MM.1S (cell line): ENCODE measurements around the gene EPHA3.

Experiments
- DNase-seq: peaks from one replicate; pipeline ENCODE4 v3.0.0-alpha.2; 2015
- H2AFZ ChIP-seq: fragments of 300-600 bp; sonication (generic); 2 replicates; pipeline ENCODE4 v1.6.0; 2016; ENCODE audit warnings: antibody characterized with exemption, low read length
- H3F3A ChIP-seq: fragments of 300-600 bp; sonication (generic); 2 replicates; pipeline ENCODE4 v1.6.1; 2016; ENCODE audit warnings: mild to moderate bottlenecking, antibody characterized with exemption, low read length, moderate library complexity, mixed read lengths; ENCODE audit not compliant: insufficient read depth
- H3K27ac ChIP-seq: fragments of 300-600 bp; sonication (generic); 2 replicates; pipeline ENCODE4 v1.5.1; 2016; ENCODE audit warnings: mild to moderate bottlenecking, low read length
- H3K27me3 ChIP-seq: fragments of 300-600 bp; sonication (generic); replicated peaks from 2 replicates; pipeline ENCODE4 v1.6.0; 2016; ENCODE audit warnings: low read length; ENCODE audit not compliant: insufficient read depth
- H3K36me3 ChIP-seq: fragments of 300-600 bp; sonication (generic); replicated peaks from 2 replicates; pipeline ENCODE4 v1.6.1; 2016; ENCODE audit warnings: mild to moderate bottlenecking, low read length, mixed read lengths; ENCODE audit not compliant: insufficient read depth
- H3K4me1 ChIP-seq: fragments of 300-600 bp; sonication (generic); 2 replicates; pipeline ENCODE4 v1.6.1; 2016; ENCODE audit warnings: low read length, mixed read lengths
- H3K4me2 ChIP-seq: fragments of 300-600 bp; sonication (generic); 2 replicates; pipeline ENCODE4 v1.6.0; 2016; ENCODE audit warnings: low read depth, low read length
- H3K4me3 ChIP-seq: fragments of 300-600 bp; sonication (generic); 2 replicates; pipeline ENCODE4 v1.5.1; 2016; ENCODE audit warnings: low read length, mixed read lengths
- H3K79me2 ChIP-seq: fragments of 300-600 bp; sonication (generic); 2 replicates; pipeline ENCODE4 v1.6.1; 2016; ENCODE audit warnings: mixed run types, low read length, mixed read lengths
- H3K9ac ChIP-seq: fragments of 300-600 bp; sonication (generic); 2 replicates; pipeline ENCODE4 v1.6.1; 2016; ENCODE audit warnings: low read length, mixed read lengths
- H3K9me2 ChIP-seq: fragments of 300-600 bp; sonication (generic); replicated peaks from 2 replicates; pipeline ENCODE4 v1.6.1; 2016; ENCODE audit warnings: mild to moderate bottlenecking, low read length, mixed read lengths; ENCODE audit not compliant: insufficient read depth
- H3K9me3 ChIP-seq: fragments of 300-600 bp; sonication (generic); replicated peaks from 2 replicates; pipeline ENCODE4 v1.6.1; 2016; ENCODE audit warnings: mild to moderate bottlenecking, low read length, mixed read lengths; ENCODE audit not compliant: insufficient read depth
- H4K20me1 ChIP-seq: fragments of 300-600 bp; sonication (generic); 2 replicates; pipeline ENCODE4 v1.6.1; 2016; ENCODE audit warnings: mild to moderate bottlenecking, low read length, moderate library complexity, mixed read lengths; ENCODE audit not compliant: insufficient read depth
- EZH2 ChIP-seq: fragments of 300-600 bp; sonication (generic); optimal IDR thresholded peaks from 2 replicates; pipeline ENCODE3; 2017; ENCODE audit warnings: low read depth, mild to moderate bottlenecking, antibody characterized with exemption, low read length, mixed read lengths
- EZH2phosphoT487 ChIP-seq: fragments of 300-600 bp; sonication (generic); IDR thresholded peaks from 2 replicates; pipeline ENCODE4 v1.6.1; 2018; ENCODE audit warnings: antibody characterized with exemption, low read length
- TF ChIP-seq, protein P1 (sequence below): fragments of 300-600 bp; sonication (generic); IDR thresholded peaks from 2 replicates; pipeline ENCODE4 v1.5.1; 2016; ENCODE audit warnings: antibody characterized with exemption, low read length, mixed read lengths

The EPHA3 gene

DNA sequence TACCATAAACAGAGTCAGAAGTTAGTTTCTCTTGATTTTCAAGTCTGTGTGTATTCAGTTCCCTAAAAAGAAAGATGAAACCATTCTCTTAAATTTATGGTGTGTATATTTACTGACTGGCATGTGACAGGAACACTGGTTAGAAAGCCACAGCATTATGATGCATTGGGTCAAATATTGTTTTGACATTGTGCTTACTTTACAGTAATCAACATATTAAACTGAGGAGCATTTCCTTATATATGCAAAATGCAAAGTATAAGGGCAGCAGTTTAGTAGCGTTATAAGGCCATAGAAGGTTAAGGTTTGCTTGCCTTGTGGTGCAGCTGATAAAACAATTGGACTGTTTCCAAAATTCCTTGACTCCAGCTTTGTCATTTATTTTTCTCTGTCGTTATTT lies 72.9 kb downstream of the EPHA3 start:
- Histone ChIP-seq H3K27ac (no peak overlapping the region), H3F3A (no peaks in the 10 kb centered on the region), H4K20me1 (no peaks in the 10 kb centered on the region), H3K9me3 (no peaks in the 10 kb centered on the region), H3K9ac (no peak overlapping the region), H2AFZ (no peak overlapping the region), H3K4me3 (no peak overlapping the region), H3K79me2 (no peaks in the 10 kb centered on the region), H3K9me2 (no peaks in the 10 kb centered on the region), H3K27me3 (no peaks in the 10 kb centered on the region), H3K4me2 (no peak overlapping the region), H3K4me1 (0 out of 2 replicates have a peak, but pooled peaks cover 5% of the 10 kb centered on the region), H3K36me3 (no peaks in the 10 kb centered on the region)
- DNase-seq, result no peak
- TF ChIP-seq EZH2 (no peak), EZH2phosphoT487 (no peak)
- TF ChIP-seq, protein P1, sequence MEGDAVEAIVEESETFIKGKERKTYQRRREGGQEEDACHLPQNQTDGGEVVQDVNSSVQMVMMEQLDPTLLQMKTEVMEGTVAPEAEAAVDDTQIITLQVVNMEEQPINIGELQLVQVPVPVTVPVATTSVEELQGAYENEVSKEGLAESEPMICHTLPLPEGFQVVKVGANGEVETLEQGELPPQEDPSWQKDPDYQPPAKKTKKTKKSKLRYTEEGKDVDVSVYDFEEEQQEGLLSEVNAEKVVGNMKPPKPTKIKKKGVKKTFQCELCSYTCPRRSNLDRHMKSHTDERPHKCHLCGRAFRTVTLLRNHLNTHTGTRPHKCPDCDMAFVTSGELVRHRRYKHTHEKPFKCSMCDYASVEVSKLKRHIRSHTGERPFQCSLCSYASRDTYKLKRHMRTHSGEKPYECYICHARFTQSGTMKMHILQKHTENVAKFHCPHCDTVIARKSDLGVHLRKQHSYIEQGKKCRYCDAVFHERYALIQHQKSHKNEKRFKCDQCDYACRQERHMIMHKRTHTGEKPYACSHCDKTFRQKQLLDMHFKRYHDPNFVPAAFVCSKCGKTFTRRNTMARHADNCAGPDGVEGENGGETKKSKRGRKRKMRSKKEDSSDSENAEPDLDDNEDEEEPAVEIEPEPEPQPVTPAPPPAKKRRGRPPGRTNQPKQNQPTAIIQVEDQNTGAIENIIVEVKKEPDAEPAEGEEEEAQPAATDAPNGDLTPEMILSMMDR, result no peak

DNA sequence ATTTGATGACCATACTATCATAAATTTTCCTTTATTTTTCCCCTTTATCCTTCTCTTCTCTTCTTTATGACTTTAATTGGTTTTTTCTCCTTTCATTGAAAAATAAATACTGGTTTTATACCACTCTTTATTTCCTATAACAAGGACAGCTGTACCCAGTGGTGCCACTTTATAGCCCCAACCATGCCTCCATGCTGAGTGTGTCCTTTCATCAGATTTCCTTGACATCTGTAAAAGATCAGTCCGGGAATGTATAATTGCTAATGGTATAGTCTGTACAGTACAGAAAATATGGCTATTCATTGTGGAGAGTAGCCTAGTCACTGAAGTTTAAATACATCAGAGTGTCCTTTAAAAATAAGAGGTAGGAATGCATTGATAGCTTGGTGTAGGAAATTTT lies 74.6 kb downstream of the EPHA3 start:
- Histone ChIP-seq H3K4me3 (no peak overlapping the region), H3K79me2 (no peaks in the 10 kb centered on the region), H3K36me3 (no peaks in the 10 kb centered on the region), H3K4me1 (0 out of 2 replicates have a peak, but pooled peaks cover 5% of the 10 kb centered on the region), H3F3A (no peaks in the 10 kb centered on the region), H3K9ac (no peak overlapping the region), H4K20me1 (no peaks in the 10 kb centered on the region), H3K27ac (no peak overlapping the region), H3K4me2 (no peak overlapping the region), H3K9me2 (no peaks in the 10 kb centered on the region), H2AFZ (no peak overlapping the region), H3K27me3 (no peaks in the 10 kb centered on the region), H3K9me3 (no peaks in the 10 kb centered on the region)
- DNase-seq, result no peak
- no peak for TF ChIP-seq EZH2
- no peak for TF ChIP-seq EZH2phosphoT487
- TF ChIP-seq, protein P1, result no peak

DNA sequence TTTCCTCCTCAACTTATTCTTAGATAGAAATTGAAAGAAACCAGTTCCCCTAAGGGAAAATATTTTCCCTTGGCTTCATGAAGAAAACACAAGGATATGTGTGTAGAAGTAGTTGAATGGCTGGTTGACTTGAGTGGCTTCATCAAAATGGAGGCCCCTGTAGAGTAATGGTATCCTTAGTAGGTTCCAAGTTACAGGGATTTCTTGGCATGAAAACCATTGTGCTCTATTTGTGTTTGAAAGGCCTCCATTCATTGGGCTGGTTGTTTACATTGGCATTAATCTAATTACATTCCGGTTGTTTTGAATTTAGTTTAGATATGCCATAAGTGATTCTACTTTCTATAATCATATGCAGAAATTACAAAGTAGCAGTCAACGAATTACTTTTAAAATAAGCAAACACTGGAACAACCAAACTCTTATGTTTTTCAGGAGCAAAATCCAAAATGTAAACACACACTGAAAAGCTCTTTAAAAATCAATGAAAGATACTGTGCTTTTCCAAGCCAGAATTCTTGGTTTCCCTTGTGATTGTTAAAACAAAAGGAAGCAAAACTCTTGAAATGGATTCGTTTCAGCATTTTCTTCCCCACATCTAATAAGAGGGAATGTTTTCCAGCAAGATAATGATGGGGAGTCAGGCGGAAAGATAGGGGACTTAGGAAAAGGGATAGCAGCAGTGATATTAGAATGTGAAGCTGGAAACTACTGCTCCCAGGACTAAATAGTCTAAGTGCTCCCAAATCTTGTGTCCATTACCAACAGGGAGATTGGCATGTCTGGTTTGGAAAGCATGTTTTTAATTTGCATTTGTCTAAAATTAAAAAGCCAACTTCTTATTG lies 77.0 kb downstream of the EPHA3 start:
- Histone ChIP-seq H3K27me3 (no peaks in the 10 kb centered on the region), H3K27ac (no peak overlapping the region), H3K9me2 (no peaks in the 10 kb centered on the region), H3K4me3 (no peak overlapping the region), H3K36me3 (no peaks in the 10 kb centered on the region), H3K4me1 (0 out of 2 replicates have a peak, but pooled peaks cover 5% of the 10 kb centered on the region), H2AFZ (no peak overlapping the region), H3F3A (no peaks in the 10 kb centered on the region), H3K9me3 (no peaks in the 10 kb centered on the region), H3K79me2 (no peaks in the 10 kb centered on the region), H3K9ac (no peak overlapping the region), H4K20me1 (no peaks in the 10 kb centered on the region), H3K4me2 (no peak overlapping the region)
- no peak for DNase-seq
- no peak for TF ChIP-seq EZH2phosphoT487
- TF ChIP-seq, protein P1, result no peak
- TF ChIP-seq EZH2, result no peak
